Endothelial cell of hepatic sinusoid (primary cell): Measurements from ENCODE around the gene KIF14.
"Not testable (repeated sequence)": the region's sequence is repeated elsewhere in the genome, so short reads cannot be mapped to it uniquely, and the experiment has no call there.

ENCODE experiments used
- in situ Hi-C: cut with HindIII; loops from 2 replicates; pipeline ENCODE4 v1.10.0; 2017; ENCODE audit warnings: low sequenced_read_pairs

Gene KIF14

DNA sequence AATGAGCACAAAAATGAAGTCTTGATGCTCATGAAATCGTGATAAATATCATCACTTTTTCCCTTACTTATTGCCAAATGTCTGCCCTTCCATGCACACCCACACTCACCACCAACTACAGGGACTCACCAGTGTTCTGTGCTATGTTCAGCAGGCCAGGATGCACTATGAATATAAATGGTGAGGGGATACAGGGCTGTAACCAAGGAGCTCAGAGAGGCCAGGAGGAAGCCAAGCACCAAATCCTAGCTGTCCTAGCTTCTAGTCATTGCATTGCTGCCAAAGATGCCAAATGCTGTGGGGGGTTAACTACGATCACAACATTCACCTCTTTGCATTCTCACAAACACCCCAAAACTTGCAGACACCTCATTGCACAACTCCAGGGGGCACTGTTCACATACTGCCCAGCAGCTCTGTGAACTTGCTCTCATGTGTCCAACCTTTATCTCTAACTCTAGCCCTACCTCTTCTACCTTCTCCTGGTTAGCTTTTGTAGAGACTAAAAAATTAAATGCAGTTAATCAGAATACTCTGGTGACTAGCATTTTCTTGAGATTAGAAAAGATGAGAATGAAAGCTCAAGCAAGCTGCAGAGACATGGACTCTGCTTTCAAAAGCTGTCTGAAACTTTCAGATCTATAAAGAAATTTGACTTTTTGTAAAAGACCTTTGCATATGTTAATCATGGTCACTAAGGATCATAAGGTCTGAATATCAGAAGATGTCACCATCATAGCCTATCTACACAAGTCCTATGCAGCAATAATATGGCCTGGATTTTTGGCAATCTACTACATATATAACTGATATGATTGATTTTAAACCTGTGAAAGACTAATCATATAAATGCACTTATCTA is 13.9 kb upstream of the KIF14 start:
- in situ Hi-C loops: no loop called here

DNA sequence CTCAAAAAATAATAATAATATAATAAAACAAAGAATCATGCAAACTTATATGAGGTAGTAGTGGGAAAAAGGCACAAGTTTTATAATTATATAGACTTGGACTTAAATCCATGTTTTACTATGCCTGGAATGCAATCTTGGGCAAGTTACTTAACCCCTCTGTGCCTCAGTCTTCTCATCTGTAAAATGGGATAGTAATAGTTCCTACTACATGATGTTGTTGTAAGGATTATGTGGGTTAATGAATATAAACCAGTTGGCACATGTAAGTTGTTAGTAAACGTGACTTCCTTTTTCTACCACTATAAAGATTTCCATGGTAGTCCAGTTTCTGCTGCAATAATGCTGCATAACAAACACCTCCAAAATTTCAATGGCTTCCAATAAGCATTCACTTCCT is 10.8 kb upstream of the KIF14 start:
- in situ Hi-C loops: no loop called here

DNA sequence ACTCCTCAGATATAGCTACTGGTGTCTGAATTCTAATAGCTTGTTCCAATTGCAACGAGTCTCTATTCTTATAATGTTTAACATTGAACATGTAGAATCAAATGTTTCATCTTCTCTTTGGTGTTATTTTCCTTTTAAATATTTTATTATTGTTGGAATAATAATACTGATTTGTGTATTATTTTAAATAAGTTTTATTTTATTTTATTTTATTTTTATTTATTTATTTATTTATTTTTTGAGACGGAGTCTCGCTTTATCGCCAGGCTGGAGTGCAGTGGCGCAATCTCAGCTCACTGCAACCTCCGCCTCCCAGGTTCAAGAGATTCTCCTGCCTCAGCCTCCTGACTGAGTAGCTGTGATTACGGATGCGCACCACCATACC is 10.0 kb upstream of the KIF14 start:
- in situ Hi-C loops: not testable (repeated sequence)

DNA sequence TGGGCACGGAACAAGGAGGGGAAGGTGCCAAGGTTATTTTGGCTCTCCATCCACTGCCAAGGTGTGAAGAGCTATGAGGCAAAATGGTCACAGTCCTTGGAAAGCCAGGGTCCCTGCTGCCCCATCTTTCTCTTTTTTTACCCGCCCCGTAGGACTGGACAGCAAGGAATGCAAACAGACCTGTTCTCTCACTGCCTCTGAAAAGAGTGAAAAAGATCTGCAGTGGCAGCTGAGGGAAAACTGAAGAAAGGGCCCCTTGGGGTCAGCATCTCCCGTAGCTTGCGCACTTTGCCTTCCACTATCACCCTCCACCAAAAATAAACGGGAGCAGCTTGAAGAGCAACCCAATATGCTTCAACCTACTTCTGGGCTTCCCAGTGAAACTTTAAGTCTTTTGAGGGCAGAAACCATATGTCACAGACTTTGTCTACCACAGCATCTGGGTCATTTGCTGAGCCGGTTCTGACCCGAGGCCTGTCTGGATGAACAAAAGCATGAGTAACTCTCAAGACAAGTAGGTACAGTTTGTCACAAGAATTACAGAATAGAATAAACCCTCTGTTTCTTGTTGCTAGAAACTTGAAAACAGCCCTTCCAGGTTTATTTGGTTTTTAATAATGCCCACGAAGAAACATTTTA is 9.4 kb upstream of the KIF14 start:
- in situ Hi-C loops: no loop called here

DNA sequence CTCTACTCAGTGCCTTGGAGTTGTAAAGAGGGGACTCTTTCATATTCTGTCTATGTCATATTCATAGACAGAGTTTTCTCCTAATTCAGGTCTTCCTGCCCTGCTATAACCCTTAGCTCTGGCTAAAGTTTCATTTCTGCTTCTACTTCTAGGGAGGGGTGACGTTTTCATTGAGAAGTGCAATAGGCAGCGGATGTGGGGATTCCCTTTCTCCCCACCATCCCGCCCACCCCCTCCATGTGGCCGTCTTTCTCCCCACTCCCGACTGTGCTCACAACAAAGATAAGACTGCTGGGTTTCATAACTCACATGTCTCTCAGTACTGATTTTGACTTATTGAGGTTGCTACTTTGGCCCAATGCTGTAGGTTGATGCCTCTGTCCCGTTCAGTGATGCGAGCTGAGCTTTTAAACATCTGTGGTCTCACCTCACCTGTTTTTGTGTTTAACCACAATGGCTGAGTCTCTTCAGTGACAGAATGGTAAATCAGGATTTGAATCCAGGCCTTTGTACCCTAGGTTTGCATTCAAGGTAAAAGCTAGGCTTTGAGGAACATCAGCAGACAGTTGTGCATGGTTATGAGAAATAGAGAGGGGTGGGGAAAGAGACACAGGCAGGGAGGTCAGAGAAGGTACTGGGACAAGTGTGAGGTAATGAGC is 7.8 kb upstream of the KIF14 start:
- in situ Hi-C loops: no loop called here

DNA sequence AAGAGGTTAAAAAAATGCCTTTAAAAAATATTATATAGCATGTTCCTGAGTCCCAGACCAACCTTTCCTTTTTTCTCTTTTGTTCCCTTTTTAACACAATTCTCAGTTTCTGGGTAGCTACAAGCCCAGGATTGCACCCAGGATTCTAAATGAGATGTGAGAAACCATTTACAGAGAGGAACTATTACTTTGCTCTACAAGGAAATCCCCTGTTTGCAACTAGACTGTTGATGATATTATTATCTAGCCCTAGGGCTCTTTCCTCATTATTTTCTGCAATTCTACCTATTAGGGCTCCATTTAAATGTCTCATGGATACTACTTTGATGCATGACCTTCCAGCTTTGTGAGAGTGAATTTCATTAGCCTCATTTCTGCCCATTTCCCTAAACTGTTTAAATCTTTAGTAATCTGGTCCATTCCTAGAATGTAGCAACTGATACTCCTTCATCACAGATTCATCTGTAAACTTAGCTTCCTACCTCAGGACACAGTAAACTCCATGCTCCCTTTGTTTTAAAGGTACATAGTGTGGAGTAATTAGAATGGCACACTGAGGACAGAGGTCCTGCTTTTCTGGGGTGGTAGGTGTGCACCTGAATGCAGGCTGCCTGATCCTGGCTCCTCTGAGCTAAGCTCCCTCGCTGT is 7.1 kb upstream of the KIF14 start:
- in situ Hi-C loops: no loop called here

DNA sequence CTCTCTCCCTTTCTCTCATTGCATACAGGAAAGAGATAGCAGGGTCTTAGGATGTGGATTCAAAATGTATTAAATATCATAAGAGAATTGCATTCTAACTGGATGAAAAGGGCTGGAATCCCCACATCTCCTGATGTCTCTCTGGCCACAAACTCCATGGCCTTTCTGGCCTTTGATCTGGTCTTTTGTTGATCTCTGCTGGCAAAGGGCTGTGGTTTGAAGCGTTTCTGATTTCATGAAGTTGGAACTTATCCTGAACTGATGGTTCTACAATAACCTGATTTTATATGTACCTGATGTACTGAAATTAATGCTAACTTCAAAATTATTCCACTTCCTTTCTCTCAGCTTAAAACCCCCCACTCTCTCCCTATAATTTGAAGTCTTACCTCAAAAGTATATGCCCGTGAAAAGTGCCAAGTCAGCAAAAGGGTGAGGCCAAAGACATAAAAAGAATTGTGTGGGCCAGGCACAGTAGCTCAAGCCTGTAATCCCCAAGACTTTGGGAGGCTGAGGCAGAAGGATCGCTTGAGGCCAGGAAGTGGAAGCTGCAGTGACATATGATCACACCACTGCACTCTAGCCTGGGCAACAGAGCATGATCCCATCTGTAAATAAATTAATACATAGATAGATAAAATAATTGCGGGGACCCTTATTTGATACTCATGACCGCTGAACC is 6.4 kb upstream of the KIF14 start:
- in situ Hi-C loops: no loop called here

DNA sequence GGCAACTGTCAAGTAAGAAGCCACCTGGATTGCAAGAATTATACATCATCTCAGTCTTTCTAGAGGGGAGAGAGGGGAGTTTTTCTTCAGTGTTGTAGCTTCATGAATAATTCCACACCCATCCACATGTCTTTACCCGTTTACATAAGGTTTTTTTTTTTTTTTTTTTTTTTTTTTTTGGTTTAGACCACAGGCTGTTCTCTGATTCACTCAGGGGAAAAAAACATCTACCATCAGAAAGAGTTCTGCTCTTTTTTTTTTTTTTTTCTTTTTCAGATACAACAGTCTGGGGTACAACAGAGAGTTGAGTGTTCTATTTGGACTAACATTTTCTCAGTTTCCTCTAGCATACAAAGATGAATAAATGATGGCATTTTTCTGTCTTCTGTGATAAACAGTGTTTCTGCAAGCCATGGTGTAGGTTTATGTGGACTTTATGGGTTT is 4.9 kb upstream of the KIF14 start:
- in situ Hi-C loops: no loop called here

DNA sequence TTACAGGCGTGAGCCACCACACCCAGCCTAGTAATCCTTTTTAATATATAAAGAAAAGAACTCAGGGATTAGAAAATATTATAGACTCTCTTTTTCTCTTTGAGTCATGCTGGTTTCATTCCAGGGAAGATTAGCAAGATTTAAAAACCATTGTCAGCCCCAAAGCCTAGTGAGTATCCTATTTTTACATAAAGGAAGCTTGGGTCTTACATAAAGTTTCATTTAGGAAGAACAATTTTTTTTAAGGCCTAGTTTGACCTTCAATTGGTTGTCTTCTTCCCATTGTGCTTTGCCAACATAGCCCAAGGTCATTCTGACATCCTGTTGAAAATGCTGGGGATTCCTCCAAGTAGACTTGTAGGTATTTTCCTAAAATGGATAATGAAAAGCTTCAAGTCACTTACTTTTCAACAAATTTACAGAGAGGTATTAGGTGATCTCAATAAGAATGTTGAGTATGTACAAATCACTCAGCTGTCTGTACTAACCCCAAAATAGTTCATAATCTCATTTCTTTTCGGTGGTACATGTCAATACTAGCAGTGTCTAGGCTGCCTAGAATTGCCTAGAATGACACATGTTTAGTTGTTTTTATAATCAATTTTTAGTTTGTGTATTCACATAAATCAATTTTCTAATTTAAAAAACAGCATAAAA is 4.3 kb upstream of the KIF14 start:
- in situ Hi-C loops: loop anchor here (5.0 kb wide), 2 partner anchors 47 to 172 kb away; no protein-coding TSS in a partner anchor

DNA sequence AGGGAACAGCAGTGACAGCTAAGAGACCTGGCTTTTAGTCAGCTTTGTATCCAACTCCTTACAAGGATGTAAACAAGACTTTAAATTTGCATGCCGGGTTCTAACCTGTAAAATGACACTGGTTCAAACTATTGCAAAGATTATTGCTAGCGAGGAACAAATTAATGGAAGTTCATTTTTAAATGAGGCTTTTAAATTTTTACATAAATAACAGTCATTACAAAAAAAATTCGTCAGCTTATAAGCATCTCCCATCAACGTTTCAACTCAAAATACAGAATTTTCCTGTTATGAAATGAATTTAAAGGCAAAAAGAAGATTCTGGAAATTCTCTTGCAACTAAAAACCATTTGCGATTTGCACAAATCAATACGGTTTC is 668 bp downstream of the KIF14 start:
- in situ Hi-C loops: loop anchor here (5.0 kb wide), 2 partner anchors 52 to 177 kb away; no protein-coding TSS in a partner anchor

DNA sequence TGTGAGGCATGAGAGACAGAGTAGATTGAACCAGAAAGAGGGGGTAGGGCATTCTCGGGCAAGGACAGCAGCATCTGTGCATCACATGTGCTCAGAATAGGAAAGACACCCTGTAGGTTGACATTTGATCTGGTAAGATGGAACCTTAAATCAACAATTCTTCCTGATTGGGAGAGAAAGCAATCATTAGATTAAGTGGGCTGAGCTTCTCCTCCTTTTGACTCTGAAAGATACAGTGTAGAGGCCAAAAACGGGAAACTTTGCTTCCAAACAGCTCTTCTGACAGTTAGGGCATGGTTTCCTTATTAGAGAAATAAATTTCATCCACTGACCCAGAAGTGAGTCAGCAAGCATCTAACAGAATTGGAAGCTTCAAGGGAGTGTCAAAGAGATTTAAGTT is 9.7 kb downstream of the KIF14 start:
- in situ Hi-C loops: no loop called here

DNA sequence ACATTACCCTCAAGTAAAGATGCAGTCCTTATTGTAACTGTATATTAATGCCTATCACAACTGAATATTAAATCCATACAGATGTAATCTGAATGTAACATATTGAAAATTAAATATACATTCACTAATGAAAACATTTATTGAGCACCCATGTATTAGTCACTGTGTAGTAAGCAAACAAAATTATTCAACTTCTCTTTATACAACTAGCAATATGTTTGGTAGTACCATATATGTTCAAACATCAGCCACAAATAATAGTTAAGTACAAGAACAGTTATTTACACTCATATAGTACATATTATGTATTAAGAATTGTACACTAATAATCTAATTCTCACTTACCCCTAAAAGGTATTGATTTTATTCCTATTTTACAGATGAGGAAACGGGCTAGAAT is 17.9 kb downstream of the KIF14 start:
- in situ Hi-C loops: no loop called here

DNA sequence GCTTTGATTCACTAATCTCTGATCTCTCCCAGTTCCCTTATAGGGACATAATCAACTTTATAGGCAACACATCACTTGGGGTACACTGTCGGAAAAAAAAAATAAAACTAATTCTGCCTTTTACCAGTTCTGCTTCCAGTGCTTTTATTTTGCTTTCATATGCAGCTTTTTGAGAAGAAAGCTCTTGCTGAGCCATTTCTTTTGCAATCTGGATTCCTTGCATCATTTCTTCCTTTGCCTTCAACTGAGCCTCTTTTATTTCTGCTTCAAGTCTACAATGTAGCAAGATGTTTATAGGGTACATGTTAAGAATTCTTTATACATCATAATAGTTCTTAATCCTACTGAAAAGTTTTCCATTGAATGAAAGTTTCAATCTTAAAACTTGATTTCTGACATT is 30.6 kb downstream of the KIF14 start:
- in situ Hi-C loops: no loop called here

DNA sequence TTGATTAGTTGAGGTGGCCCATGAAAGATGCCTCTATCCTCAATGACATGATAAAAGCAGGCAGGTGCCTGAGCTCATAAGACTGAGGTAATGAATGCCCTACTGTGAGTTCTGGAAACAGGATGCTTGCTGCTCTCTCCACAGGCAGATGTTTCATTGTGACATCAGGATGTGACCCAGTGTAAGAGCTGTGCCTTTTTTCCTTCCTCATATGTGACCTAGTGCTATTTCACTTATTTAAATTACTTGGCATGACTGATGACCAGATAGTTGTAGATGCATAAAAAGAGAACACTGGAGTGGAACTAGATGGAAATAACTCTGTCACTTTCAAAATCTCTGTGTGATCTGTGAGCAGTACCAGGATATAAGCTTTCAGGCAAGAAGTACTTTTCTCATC is 31.9 kb downstream of the KIF14 start:
- in situ Hi-C loops: no loop called here

DNA sequence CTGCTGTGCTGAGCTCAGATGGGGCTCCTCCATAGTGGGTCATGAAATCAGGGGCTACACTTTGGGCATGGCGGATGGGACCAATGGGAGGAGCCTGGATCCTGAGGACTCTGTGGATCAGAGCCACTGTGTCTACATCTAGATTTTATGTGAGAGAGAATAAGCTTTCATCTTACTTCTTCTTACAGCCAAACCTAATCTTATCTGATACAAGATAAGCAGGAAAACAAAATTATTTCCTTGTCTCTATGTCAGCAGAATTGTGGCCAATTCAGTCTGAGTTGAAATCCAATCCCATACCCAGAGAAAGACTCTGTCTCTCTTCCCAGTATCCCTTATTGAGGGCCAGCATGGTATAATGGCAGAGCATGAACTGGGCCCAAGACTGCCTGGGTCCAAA is 56.2 kb downstream of the KIF14 start:
- in situ Hi-C loops: no loop called here

DNA sequence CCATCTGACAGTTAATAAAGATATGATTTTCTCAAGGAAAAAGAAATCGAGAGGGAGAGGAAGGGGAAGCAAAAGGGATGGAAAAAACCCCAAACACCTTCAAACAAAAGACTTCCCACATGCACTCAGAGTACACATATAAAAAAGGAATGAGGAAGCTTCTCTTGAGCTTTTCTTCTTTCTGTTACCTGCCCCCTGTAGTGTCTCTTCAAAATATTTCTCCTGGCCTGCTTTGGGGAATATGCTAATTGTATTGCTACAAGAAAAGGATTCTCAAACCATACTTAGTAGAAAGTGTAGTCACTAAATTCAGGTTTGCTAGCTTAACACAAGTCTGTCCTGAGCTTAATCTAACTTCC is 58.7 kb downstream of the KIF14 start:
- in situ Hi-C loops: no loop called here

DNA sequence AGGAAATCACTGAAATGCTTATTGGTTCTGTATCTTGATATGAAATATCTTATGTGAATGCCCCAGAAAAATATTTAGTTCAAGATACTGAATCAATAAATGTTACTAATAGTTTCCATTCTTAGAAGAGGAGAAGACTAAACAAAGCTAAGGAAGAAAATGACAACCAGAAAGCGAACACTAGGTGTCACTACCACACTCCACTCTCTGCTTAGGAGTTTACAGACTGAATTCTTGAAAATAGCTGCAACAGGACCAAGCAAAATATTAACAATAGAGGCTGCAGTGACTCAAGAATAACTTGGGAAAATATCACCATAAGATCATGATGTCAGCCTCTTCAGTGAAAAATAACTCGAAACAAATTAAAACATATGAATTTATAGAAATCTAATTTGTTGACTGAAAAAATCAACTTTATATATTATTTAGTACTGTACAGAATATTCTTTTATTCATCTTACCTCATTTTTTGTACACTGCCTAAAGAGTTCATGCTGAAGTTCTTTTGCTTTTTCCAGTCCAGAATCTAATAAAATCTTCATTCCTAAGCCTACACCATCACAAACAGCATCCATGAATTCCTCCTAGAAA is 61.6 kb downstream of the KIF14 start:
- in situ Hi-C loops: no loop called here

DNA sequence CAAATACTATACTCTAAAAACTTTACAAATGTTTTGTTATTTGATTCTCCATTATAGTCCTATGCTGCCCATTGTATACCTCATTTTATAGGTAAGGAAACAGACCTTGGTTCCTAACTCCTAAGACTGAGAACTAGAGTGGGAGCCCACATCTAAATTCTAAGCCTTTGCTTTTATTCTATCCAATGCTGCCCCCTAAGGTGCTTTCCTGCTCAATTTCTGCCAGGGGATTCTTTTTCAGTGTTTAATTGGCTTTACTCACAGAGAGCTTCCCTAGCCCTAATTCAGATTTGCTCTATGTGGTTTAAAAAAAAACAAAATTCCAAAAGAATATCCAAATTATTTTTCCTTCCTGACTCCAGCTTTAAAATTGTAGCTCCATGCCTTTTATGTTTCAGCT is 64.5 kb downstream of the KIF14 start:
- in situ Hi-C loops: no loop called here

DNA sequence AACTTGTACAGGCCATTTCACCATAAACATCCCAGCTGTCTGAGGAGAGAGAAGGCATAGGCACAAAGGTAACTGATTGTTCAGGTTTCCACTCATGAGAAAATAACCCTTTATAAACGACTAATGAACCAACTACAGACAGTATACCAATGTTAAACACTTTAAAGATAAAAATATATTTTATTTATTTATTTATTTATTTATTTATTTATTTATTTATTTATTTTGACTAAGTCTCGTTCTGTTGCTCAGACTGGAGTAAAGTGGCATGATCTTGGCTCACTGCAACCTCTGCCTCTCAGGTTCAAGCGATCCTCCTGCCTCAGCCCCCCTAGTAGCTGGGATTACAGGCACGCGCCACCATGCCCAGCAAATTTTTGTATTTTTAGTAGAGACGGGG is 67.8 kb downstream of the KIF14 start:
- in situ Hi-C loops: not testable (repeated sequence)

DNA sequence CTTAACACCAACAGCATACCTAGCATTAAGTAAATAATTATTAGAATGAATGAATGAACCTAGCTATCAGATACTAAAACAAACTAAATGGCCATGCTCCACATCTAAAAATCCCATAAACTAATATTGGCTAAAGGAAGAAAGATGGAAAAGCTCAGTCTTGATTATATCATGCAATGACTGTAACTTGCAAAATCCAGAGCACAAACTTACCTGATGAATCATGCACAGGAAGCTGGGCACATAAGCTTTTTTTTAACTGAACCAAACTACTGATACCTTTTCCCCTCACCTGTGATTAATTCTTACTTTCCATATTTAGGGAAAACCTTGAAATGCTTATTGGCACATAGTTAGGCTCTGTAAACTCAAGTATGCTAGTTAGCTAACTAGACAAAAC is 70.2 kb downstream of the KIF14 start:
- in situ Hi-C loops: no loop called here
